ENCODE data around the gene SPACA6.

Gene SPACA6

GRCh38 chr19:51733742-51734522 lies 40.8 kb downstream of the SPACA6 start:
- no peak overlapping the region for H3K4me3 ChIP-seq (ENCODE audit: insufficient read depth, low read length, poor library complexity, severe bottlenecking)
- no peaks in the 10 kb centered on the region for H3K36me3 ChIP-seq (ENCODE audit: low read length)
- no peak overlapping the region for H3K4me2 ChIP-seq (ENCODE audit: low read depth, low read length, poor library complexity, severe bottlenecking)
- no peaks in the 10 kb centered on the region for H4K20me1 ChIP-seq (ENCODE audit: low read depth, low read length)
- no peak overlapping the region for H3K9ac ChIP-seq (ENCODE audit: low read length)
- no peaks in the 10 kb centered on the region for H3F3A ChIP-seq (ENCODE audit: insufficient read depth)
- H3K9me2 ChIP-seq (replicated peaks; ENCODE audit: insufficient read depth, low read length) = no peaks in the 10 kb centered on the region
- no peak for TF ChIP-seq EZH2phosphoT487 (conservative IDR thresholded peaks at IDR 0.05; ENCODE audit: low read length)
- TF ChIP-seq CTCF (IDR thresholded peaks at IDR 0.05; ENCODE audit: insufficient read depth, low read length, poor library complexity, severe bottlenecking) = no peak
- no peaks in the 10 kb centered on the region for H3K79me2 ChIP-seq (ENCODE audit: insufficient read depth, low read length)
- no peaks in the 10 kb centered on the region for H3K27me3 ChIP-seq (ENCODE audit: low read length)
- no peak overlapping the region for H3K27ac ChIP-seq (ENCODE audit: low read depth, low read length)
- no peak overlapping the region for H2AFZ ChIP-seq (ENCODE audit: low read depth, low read length, severe bottlenecking)
- no peaks in the 10 kb centered on the region for H3K9me3 ChIP-seq (ENCODE audit: insufficient read depth, low read length)

GRCh38 chr19:51735759-51736449 lies 42.8 kb downstream of the SPACA6 start:
- no peak overlapping the region for H2AFZ ChIP-seq (ENCODE audit: low read depth, low read length, severe bottlenecking)
- H3K79me2 ChIP-seq (ENCODE audit: insufficient read depth, low read length) = no peaks in the 10 kb centered on the region
- H3K27ac ChIP-seq (ENCODE audit: low read depth, low read length) = no peak overlapping the region
- H3K9me3 ChIP-seq (ENCODE audit: insufficient read depth, low read length) = no peaks in the 10 kb centered on the region
- no peak overlapping the region for H3K4me2 ChIP-seq (ENCODE audit: low read depth, low read length, poor library complexity, severe bottlenecking)
- H3K36me3 ChIP-seq (ENCODE audit: low read length) = no peaks in the 10 kb centered on the region
- no peaks in the 10 kb centered on the region for H3K9me2 ChIP-seq (replicated peaks; ENCODE audit: insufficient read depth, low read length)
- no peaks in the 10 kb centered on the region for H3F3A ChIP-seq (ENCODE audit: insufficient read depth)
- H3K27me3 ChIP-seq (ENCODE audit: low read length) = no peaks in the 10 kb centered on the region
- TF ChIP-seq EZH2phosphoT487 (conservative IDR thresholded peaks at IDR 0.05; ENCODE audit: low read length) (no peak), CTCF (IDR thresholded peaks at IDR 0.05; ENCODE audit: insufficient read depth, low read length, poor library complexity, severe bottlenecking) (no peak)
- no peak overlapping the region for H3K4me3 ChIP-seq (ENCODE audit: insufficient read depth, low read length, poor library complexity, severe bottlenecking)
- H3K9ac ChIP-seq (ENCODE audit: low read length) = no peak overlapping the region
- H4K20me1 ChIP-seq (ENCODE audit: low read depth, low read length) = no peaks in the 10 kb centered on the region

GRCh38 chr19:51737389-51737788 lies 44.3 kb downstream of the SPACA6 start:
- H3K9me2 ChIP-seq (replicated peaks; ENCODE audit: insufficient read depth, low read length) = no peaks in the 10 kb centered on the region
- no peaks in the 10 kb centered on the region for H3K27me3 ChIP-seq (ENCODE audit: low read length)
- H3K27ac ChIP-seq (ENCODE audit: low read depth, low read length) = no peak overlapping the region
- H3K4me2 ChIP-seq (ENCODE audit: low read depth, low read length, poor library complexity, severe bottlenecking) = no peak overlapping the region
- no peaks in the 10 kb centered on the region for H3F3A ChIP-seq (ENCODE audit: insufficient read depth)
- H3K4me3 ChIP-seq (ENCODE audit: insufficient read depth, low read length, poor library complexity, severe bottlenecking) = no peak overlapping the region
- H2AFZ ChIP-seq (ENCODE audit: low read depth, low read length, severe bottlenecking) = no peak overlapping the region
- H3K9me3 ChIP-seq (ENCODE audit: insufficient read depth, low read length) = no peaks in the 10 kb centered on the region
- no peaks in the 10 kb centered on the region for H3K79me2 ChIP-seq (ENCODE audit: insufficient read depth, low read length)
- H3K9ac ChIP-seq (ENCODE audit: low read length) = no peak overlapping the region
- TF ChIP-seq EZH2phosphoT487 (conservative IDR thresholded peaks at IDR 0.05; ENCODE audit: low read length) (no peak), CTCF (IDR thresholded peaks at IDR 0.05; ENCODE audit: insufficient read depth, low read length, poor library complexity, severe bottlenecking) (no peak)
- no peaks in the 10 kb centered on the region for H4K20me1 ChIP-seq (ENCODE audit: low read depth, low read length)
- H3K36me3 ChIP-seq (ENCODE audit: low read length) = no peaks in the 10 kb centered on the region
